GM21367 (cell line): ENCODE data around the gene RSRC1.
"Not testable (repeated sequence)": the region's sequence is repeated elsewhere in the genome, so short reads cannot be mapped to it uniquely, and the experiment has no call there.

Source experiments
- ATAC-seq: cut with Tn5 transposase; IDR thresholded peaks from one replicate; pipeline ENCODE4 v1.9.1; 2021; ENCODE audit not compliant: unreplicated experiment

Gene RSRC1

DNA sequence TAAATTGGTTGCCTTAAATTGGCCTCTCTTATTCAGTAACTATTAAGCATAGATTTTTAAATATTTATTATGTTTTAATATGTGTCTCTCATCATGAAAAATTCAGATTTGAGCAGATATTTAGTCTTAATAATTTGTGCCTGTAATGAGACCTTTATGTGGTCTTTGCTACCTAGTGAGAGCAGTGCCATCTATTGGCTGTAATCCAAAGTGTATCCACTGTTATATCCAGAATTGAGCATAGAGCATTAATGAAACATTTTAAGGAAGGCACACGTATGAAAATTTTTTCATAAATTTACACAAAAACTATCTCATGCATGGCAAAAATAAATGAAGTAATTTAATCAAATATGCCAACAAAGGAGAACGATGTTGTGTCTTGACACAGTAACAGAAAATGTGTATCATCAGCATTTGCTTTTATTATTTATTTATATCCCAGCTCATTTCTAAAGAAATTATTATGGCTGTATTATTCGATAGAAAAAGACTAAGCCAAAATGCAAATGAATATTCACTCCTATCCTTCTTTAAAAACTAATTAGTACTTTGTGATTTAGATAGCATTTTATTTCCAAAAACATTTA, 203.5 kb downstream of the RSRC1 start:
- ATAC-seq, result peak; percentile 42

DNA sequence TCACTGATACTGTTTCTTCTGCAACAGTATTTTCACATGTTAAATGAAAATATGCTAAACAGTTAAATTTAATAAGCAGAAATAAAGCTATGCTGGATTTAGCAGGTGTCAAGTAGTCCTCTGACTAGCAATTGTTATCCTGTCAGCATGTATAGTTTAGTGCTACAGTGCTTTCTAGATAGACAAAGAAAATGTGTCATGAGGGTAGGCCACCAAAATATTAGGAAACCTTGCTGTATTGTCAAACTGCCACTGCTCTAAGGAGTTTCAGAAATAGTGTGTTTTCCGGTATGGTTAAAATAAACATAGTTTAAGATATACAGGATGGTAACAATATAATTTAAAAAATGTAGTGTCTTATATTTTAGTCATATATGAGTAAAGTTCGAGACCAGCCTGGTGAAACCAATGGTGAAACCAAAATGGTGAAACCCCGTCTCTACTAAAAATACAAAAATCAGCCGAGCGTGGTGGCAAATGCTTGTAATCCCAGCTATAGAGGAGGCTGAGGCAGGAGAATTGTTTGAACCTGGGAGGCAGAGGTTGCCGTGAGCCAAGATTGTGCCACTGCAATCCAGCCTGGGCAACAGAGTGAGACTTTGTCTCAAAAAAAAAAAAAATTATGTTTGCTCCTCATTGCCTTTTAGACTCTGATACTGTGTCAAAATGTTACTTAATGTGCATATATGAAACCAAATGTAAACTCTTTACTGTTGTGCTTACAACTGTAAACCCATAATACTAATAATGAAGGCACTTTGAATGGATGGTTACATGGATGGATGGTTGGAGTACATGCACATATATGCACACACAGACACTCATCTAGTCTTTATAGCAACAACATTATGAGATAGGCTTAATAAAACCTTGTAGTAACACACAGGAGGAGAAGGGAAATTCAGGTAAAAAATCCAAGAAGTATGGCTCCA, 204.8 kb downstream of the RSRC1 start:
- ATAC-seq, result peak; percentile 53

DNA sequence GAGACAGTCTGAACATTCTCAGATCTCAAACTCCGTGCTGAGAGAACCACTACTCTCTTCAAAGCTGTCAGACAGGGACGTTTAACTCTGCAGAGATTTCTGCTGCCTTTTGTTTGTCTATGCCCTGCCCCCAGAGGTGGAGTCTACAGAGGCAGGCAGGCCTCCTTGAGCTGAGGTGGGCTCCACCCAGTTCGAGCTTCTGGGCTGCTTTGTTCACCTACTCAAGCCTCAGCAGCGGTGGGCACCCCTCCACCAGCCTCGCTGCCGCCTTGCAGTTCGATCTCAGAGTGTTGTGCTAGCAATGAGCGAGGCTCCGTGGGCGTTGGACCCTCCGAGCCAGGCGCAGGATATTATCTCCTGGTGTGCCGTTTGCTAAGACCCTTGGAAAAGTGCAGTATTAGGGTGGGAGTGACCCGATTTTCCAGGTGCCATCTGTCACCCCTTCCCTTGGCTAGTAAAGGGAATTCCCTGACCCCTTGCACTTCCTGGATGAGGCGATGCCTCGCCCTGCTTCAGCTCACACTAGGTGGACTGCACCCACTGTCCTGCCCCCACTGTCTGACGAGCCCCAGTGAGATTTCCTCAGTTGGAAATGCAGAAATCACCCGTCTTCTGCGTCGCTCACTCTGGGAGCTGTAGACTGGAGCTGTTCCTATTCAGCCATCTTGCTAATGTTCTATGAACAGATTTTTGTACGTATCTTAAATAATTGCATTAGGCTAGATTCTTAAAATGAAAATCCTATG, 220.0 kb downstream of the RSRC1 start:
- not testable (repeated sequence) for ATAC-seq

DNA sequence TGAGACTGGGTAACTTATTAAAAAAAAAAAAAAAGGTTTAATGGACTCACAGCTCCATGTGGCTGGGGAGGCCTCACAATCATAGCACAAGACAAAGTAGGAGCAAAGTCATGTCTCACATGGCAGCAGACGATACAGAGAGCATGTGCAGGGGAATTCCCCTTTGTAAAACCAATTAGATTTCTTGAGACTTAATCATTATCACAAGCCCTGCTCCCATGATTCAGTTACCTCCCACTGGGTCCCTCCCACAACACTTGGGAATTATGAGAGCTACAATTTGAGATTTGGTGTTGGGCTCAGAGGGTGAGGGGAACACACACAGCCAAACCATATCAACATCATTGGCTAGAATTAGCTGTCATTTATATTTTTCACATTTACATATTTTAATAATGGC, 221.0 kb downstream of the RSRC1 start:
- ATAC-seq, result no peak

DNA sequence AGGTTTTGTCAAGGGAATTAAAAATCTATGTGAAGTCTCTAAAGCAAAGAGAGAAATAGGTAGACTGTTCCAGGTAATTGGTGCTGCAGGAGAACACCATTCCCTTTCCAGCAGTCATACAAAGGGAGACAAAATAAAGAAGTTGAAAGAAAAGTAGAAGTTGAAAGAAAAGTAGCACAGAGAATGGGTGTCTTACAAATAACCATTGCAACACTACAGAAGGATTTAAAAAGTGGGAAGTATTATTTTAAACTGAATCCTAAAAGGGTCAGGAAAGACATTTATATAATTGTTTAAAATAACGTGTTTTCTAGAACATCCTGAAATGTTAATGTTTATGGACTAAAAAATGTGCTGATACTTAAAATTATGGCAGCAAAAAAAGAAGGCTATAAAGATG, 223.8 kb downstream of the RSRC1 start:
- ATAC-seq, result no peak

DNA sequence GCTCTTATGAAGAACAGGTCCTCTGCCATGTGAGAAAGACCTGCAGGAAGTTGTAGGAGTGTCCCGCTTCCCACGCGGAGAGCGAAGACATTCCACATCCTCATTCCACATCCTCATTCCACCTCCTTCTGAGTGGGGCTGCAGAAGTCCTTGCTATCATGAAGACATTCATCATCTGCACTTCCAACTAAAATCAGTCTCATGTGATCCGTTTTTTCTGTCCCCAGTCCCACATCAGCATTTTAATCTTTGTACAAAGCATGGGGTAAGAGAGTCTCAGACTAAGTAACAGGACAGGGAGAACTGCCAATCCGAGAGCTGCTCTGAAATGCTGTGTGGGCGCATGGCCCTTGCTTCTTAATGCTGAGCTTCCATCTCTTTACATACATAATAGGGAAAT, 227.2 kb downstream of the RSRC1 start:
- no peak for ATAC-seq

DNA sequence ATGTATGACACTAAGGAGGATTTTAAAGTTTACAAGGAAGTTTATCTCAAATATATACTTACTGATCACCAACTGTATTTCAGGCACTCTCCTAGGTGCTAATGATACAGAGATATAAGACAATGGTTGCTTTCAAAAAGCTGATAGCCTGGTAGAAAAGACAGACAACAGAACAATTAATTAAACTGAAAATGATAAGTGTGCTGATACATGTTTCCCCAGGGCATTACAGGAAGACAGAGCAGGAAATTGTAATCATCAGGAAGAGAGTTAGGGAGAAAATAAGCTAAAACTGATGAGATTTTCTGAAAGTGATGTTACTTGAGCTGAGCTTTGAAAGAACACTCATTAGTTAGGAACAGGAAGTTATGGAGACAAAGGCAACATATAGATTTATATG, 229.7 kb downstream of the RSRC1 start:
- no peak for ATAC-seq

DNA sequence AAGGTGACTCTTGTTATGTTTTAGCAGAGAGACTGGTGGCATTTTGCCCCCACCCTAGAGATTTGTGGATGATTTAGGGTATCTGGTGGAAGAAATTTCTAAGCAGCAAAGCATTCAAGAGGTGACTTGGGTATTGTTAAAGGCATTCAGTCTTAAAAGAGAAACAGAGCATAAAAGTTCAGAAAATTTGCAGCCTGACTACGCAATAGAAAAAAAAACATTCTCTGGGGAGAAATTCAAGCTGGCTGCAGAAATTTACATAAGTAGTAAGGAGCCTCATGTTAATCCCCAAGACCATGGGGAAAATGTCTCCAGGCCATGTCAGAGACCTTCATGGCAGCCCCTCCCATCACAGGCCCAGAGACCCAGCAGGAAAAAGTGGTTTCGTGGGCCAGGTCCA, 231.1 kb downstream of the RSRC1 start:
- ATAC-seq, result not testable (repeated sequence)

DNA sequence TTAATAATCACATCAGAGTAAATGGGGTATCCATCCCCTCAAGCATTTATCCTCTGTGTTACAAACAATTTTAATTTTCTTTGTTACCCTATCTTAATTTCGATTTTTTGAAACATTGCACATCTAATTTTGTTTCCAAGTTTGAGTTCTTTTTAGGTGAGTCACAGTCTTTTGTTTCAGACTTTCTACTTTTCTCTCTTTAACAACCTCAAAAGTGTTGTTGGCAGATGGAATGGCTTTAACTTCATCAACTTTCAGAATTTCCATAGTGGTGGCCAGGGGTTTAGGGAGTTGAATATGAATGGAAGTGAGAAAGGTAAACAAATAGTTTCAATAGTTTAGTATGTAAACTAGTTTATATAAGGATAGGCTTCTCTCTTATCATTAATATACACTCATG, 238.1 kb downstream of the RSRC1 start:
- no peak for ATAC-seq

DNA sequence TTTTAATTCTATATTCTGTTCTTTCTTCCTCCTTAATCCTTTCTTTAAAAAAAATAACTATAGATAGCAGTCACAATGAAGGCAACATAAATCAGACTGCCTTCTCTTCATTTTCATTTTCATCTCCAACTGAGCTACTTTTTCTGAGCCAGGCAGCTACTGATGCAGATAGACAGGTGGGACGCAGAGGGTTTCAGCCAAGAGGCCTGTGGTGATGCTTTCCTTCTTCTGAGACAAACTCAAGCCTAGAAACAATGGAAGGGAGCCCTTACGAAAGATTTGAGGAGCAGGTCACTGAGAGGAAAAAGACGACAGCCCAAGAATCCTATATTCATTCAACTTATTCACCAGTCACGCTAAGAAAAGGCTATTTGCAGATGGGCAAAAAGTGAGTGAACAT, 241.1 kb downstream of the RSRC1 start:
- ATAC-seq, result no peak

DNA sequence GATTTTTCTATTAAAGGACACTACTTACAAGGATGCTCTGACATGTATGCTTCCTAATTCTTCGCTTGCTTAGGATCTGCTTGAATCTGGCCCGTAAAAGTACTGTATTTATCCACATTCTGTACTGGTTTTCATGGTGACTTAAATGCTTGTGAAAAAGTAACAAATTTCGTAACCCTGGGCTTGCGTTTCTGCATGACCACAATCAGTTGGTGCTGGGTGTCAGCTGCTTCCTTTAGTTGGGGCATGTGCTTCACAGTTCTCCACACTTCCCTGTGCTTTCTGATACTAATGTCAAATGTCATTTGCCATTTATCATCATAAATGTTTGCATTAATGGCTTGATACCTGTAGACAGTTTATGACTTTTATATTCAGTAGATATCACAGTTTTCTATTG, 242.7 kb downstream of the RSRC1 start:
- peak; percentile 45 for ATAC-seq

DNA sequence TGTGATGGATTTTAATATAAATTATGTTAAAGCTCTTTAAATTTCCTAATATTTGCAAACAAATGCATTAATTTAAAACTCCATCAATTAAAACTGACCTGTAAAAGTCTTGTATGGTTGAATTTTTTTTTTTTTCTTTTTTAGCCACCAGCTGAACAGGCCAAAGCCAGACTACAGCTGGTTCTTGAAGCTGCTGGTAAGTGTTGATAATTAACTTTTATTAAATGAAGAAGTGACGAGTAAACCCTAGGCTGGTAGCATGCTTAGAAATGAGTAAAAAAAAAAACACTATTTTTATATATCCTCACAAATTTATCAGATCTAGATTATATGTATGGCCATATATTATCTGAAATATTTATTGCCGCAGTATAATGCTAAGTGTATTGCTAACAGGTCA, 244.8 kb downstream of the RSRC1 start:
- ATAC-seq, result no peak

DNA sequence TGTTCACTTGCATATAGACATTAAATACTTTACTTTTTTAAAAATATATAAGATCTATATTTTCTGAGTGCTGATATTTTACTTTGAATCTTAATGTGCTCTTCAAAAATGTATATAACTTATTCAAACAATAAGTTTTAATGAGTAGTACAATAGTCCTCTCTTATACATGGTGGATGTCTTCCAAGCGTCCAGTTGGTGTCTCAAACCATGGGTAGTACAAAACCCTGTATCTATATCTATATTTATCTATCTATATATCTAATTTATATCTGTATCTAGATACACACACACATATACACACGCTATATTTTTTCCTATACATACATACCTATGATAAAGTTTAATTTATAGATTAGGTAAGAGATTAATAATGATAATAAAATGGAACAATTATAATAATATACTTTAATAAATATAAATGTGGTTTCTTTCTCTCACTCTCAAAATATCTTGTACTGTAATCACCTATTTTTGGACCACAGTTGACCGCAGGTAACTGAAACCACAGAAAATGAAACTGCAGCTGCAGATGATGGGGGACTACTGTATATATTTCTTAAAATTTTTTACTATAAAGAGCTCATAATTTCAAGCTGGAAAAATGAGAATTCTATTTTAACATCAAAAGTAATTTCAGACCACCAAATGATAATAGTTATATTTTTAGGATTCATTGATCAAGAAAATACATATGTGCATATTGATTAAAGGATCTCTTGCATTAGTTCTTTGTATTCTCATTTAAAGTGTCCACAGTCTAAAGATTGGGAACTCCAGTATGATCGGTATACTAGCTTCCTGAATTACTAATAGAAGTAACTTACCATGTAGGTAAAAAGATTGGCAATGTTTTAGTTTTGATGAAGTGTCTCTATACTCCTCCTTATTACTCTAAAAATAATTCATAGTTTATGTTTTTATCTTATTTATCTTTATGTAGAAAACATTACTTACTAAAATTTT, 246.0 kb downstream of the RSRC1 start:
- peak; percentile 93 for ATAC-seq

DNA sequence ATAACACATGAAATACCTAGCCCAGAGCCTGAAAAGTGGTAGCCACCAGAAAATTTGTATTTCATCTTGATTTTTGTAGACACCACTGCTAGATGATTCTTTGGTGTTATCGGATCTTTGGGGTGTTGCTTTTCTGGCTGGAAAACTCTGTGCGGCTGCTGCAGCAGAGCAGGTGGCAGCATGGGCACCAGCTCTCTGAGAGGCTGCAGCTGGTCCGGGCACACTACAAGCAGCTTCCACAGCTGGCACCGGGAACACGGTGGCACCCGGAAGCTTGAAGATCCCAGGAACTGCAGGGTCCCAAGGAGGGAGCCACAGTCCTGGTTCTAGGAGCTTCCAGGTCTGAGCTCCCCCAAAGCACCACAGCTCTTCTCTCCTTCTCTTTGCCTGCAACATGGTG, 249.4 kb downstream of the RSRC1 start:
- ATAC-seq, result no peak

DNA sequence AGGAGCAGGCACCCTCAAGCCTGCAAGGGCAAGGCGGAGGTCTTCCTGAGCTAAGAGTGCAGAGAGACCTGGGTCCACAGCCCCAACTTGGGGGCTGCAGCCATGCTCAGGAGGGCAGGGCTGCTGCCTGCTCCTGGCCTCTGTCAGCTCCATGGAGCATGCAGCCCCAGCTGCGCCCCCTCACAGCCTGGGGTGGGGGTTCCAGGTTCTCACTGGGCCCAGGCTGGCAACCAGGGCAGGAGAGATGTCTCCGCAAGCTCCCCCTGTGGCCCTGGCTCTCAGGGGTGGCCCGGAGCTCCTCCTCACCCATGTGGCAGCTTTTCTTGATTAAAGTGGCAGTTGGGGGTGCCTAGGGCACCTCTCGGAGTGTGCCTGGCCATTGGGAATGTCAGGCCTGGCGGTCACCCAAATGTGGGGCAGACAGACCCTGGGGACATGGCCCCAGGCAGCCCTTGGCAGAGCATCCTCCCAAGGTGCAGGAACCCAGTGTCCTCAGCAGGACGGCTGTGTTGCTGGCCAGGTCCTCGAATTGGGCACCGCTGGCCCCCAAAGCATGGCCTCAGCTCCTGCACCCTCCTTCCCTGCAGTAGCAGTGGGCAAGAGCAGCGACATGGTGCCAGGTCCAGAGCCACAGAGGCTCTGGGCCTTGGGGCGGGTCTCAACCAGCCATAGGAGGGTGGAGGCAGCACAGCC, 251.0 kb downstream of the RSRC1 start:
- no peak for ATAC-seq

DNA sequence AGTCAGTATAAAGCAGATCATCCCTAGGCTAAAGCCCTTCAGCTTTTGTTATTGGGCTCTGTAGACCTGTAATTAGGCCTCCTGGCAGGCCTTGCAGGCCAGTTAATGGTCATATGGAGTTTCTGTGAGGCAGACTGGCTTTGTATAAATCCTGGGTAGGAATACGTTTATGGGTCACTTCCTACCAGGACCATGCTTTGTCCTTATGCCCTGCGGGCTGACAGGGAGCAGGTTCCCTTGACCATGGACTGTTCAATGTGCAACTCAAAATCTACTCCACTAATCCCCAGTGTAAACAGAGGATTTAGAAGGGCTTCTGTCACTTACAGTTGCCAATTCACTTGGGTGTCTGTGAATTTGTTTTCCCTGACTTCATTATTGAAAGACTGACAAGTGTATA, 258.4 kb downstream of the RSRC1 start:
- ATAC-seq, result no peak

DNA sequence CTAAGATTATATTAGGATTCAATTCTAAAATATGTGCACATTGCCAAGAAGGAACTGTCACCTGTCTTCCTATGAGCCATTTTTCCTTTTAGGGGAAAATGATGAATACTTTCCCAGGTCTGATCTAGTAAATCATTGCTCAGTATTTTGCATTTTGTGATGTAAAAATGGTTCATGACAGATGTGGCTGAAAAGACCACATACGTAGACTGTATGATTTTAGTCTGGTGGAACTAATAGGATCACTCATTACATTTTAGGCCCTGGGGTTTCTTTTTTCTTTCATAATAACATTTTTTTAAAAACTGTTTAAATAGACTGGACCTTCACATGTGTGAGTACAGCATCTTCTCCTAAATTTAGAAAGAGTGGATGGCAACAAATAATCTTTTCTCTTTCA, 259.4 kb downstream of the RSRC1 start:
- ATAC-seq, result no peak

DNA sequence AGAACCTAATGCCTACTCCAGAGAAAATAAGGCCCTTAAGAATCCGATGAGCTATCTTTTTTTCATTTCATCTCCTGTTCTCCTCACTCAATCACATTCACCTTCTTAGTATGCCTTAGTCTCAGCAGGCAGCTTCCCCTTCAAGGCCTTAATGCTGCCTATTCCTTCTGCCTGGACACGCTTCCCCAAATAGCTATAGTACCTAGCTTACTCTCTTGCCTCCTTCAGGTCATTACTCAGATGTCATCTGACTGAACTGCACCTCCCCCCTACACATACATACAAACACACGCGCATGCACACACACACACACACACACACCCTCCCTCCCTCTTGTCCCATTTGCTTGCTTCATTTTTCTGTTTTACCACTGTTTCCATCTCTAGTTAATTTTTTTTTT, 269.6 kb downstream of the RSRC1 start:
- no peak for ATAC-seq

DNA sequence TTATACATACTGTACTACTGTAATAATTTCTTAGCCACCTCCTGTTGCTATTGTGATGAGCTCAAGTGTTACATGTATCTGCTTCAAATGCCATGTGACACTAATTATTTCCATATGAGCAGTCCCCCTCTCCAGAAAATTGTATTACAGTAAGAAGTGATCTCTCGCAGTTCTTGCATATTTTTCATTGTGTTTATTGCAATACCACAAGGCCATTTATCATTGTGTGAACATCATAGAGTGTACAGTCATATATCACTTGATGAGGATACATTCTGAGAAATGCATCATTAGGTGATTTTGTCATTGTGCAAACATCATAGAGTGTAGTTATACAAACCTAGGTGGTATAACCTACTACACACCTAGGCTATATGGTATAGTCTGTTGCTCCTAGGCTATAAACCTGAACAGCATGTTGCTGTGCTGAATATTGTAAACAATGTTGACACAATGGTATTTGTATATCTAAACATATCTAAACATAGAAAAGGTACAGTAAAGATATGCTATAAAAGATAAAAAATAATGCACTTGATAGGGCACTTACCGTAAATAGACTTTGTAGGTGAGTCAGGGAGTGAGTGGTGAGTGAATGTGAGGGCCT, 271.5 kb downstream of the RSRC1 start:
- ATAC-seq, result no peak

DNA sequence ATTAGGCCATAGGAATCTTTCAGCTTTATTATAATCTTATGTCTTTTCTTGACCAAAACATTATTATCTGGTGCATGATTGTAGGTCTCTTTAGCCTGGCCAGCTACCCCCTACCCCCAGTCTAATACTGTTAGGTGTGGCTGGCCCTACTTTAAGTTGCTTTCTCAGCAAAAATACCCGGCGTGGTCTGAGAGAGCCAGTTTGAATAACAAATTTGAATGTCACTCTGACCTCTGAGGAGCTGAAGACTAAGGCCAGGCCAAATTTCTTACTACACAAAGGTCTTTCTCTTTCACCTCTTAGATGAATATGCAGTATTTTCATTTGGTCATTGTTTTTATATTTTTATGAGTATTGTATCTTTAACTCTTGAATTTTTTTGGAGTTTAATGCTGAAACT, 272.6 kb downstream of the RSRC1 start:
- no peak for ATAC-seq
